Right ventricle myocardium inferior (tissue), 1 donor: ENCODE data around the gene COLGALT1. TPM values are rescaled to one million over a fixed set of nuclear protein-coding genes. Genes with fewer than 3 reads are reported as not detected.
"Not testable (repeated sequence)": the region's sequence is repeated elsewhere in the genome, so short reads cannot be mapped to it uniquely, and the experiment has no call there.

Experiments
- ATAC-seq: fragments of 200-7000 bp; cut with Tn5 transposase; one replicate; pipeline ENCODE4 v1.9.1; 2020; ENCODE audit warnings: mild to moderate bottlenecking, moderate library complexity
- DNase-seq: peaks from one replicate; pipeline ENCODE4 v3.0.0; 2021; ENCODE audit errors: missing footprints
- intact Hi-C: fragments of 100-400 bp; cut with DNase I; formaldehyde crosslinking; loops from one replicate; pipeline ENCODE4 v1.11.0; 2022
- long read RNA-seq: library from polyadenylated mRNA; unstranded; transcript quantifications from one replicate; pipeline ENCODE4 v2.0.0, GENCODE V29; 2021
- total RNA-seq: library from RNA; stranded (reverse); fragmentation: NEBNext Ultra II Directional; extraction: Animal tissue kit (Norgen Biotek cat#: 25700); gene quantifications from one replicate; pipeline ENCODE4 v1.2.1, GENCODE V29; 2021
- donor health status: DM: no; HTN: yes; CAD: no; lungs with severe emphysema.

Gene COLGALT1
- 35.5 TPM for total RNA-seq
- long read RNA-seq, transcript COLGALT1-201 (12 exons, 3,704 nt) = major isoform, 23 of 35 reads
- long read RNA-seq, transcript COLGALT1-202 (2 exons, 2,941 nt) = minor isoform, 6 of 35 reads
- long read RNA-seq, partial matches to known transcripts = 3 of 35 reads
- long read RNA-seq, other reads (novel, unspliced or antisense) = 3 of 35 reads

DNA sequence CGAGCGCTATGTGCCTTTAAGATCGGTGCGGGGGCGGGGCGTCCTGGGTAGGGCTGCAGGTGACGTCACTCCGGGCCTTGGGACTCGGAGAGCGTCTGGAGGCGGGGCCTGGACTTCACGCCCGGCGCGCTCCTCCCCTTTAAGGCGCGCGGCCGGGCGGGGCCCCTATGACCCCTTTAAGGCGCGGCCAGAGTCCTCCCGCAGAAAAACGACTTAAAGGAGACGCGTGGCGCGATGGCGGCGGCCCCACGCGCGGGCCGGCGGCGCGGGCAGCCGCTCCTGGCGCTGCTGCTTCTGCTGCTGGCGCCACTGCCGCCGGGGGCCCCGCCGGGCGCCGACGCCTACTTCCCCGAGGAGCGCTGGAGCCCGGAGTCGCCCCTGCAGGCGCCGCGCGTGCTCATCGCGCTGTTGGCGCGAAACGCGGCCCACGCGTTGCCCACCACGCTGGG is at the start of gene COLGALT1:
Gene COLGALT1, plus strand, starts transcription at position 170 of the 449 bp plus-strand sequence. Its CDS starts 65 bp downstream, at position 235.
- peak; percentile 100 for DNase-seq
- intact Hi-C loops = loop anchor here (5.0 kb wide), 2 partner anchors 43 to 83 kb away; partner anchors contain the start of genes PGLS and SLC27A1

DNA sequence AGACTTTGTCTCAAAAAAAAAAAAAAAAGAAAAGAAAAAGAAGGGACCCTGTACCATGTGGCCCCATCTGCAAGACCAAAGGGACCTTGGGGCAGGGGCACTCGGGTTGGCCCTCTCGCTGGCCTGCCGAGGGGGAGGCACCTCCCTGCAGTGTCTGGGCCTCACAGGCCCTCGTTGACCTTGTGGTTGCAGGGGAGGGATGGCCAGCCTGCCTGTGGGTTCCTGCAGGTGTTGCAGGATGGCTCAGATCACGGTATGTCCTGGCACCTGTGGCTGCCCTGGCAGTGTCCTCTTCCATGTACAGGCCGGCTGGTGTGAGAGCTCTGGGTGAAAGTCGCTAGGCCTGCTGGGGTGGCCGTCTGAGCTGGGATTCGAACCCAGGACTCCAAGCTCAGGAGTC is 48.7 kb upstream of the COLGALT1 start:
- intact Hi-C loops = no loop called here
- ATAC-seq (no peak), DNase-seq (no peak)

More for the DNA sequence above, at the start of gene COLGALT1:
- peak; percentile 97 for ATAC-seq

DNA sequence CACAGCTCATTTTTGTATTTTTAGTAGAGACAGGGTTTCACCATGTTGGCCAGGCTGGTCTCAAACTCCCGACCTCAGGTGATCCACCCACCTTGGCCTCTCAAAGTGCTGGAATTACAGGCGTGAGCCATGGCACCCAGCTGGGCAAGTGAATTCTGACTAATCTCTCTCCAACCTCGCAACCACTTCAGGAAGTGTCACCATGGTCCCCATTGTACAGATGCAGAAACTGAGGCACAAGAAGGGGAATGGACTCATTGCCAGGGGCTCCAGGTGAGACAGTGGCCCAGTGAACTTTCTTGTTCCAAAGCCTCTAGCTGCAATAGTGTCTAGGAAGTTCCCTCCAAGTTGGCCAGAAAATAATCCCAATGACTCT is 46.9 kb upstream of the COLGALT1 start:
- intact Hi-C loops, DNase-seq, ATAC-seq: not testable (repeated sequence)

DNA sequence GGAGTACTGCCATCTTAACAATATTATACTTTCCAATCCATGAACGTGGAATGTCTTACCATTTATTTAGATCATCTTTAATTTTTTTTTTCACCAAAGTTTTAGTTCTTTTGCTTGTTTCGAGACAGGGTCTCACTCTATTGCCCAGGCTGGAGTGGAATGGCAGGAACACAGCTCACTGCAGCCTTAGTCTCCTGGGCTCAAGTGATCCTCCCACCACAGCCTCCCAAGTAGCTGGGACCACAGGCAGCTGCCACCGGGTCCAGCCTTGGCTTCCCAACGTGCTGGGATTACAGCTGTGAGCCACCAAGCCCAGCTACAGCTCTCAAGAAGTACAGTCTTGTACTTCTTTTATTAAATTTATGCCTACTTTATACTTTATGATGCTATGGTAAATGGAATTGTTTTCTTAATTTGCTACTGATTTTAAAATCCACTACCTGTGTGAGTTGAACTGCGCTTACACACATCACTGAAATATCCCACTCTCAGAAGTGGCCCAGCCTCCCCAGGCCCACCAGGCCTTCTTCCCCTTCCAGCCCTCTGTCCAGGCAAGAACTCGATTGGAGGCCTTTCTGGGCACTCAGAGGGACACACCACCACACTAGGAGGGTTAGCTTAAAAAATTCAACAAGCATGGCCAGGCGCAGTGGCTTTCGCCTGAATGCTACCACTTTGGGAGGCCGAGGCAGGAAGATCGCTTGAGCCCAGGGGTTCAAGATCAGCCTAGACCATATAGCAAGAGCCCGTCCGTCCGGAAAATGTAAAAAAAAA is 45.0 kb upstream of the COLGALT1 start:
- ATAC-seq (no peak), DNase-seq (no peak)
- intact Hi-C loops = loop anchor here (5.0 kb wide), 2 partner anchors 43 to 47 kb away; partner anchors contain the start of gene COLGALT1

DNA sequence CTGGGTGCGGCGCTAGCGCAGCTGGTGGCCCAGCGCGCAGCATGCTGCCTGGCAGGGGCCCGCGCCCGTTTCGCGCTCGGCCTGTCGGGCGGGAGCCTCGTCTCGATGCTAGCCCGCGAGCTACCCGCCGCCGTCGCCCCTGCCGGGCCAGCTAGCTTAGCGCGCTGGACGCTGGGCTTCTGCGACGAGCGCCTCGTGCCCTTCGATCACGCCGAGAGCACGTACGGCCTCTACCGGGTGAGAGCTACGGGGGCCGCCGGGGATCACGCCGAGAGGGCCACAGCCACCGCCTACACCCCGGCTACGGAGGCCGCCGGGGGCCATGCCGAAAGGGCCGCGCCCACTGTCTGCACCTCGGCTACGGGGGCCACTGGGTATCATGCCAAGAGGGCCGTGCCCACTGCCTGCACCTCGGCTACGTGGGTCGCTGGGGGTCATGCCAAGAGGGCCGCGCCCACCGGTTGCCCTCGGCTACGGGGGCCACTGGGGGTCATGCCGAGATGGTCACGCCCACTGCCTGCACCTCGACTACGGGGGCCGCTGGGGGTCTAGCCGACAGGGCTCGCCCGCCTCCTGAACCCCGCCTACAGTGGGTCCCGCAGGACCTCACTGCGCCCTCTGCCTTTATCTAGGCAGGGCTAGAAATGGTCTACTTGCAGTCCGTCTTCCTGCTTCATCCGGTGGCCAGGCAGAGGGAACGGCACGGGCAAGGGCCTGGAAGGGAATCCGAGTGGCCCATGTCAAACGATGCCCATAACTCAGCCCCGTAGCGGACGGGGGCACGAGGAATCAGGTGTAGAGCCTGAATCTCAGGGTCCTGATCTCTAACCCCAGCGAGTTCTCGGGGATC is 43.5 kb upstream of the COLGALT1 start:
- DNase-seq = peak; percentile 94
- intact Hi-C loops = loop anchor here (5.0 kb wide), 2 partner anchors 45 kb away; partner anchors contain the start of gene COLGALT1
- ATAC-seq = peak; percentile 82

DNA sequence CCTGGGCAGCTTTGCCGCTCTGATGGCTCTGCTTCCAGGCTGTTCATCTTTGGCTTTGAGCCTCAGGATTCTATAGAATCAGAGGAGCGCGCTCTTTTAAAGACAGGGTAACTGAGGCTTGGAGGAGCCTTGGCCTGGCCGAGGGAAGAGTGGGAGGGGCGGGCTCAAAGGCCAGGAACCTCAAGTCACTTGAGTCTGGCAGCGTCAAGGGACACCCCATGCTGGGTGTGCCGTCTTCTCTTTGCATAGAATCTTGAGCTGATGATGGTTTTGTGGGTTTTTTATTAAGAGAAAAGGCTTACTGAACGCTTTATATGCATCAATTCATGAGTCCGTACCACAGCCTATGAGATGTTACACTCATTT is 42.9 kb upstream of the COLGALT1 start:
- DNase-seq = no peak
- intact Hi-C loops = loop anchor here (5.0 kb wide), 2 partner anchors 45 kb away; partner anchors contain the start of gene COLGALT1

DNA sequence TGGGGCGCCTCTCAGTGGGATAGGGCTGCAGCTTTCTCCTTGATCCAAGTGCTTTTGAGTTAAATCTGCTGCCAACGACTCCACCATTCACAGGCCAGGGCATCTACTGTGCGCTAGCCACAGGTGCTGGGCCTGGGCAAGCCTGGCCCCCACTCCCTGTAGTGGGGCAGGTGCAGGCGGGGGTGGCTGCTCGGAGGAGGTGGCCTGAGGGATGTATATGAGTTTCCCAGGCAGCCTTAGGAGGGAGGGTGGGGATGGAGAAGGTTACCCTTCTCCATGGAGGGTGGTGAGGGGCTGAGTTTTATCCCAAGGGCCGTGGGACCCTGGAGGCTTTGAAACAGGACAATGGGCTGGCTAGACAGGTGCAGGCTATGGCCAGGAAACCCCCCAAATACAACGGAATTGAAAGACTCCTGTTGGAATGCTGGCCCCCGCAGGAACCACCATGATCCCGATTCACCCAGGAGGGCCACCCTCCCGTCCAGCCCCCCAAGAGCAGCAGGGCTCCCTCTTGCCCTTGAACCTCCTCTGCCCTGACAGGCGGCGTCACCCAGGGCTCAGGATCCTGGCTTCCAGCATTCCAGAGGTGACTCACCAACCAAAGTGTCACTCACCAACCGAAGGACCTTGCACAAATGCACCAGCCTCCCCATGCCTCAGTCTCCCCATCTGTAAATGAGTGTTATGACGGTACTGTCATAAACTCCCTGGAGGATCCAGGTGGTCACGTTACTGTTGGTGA is 39.9 kb upstream of the COLGALT1 start:
- intact Hi-C loops = no loop called here
- DNase-seq = no peak
- ATAC-seq = no peak

More for the DNA sequence above, 42.9 kb upstream of the COLGALT1 start:
- no peak for ATAC-seq

DNA sequence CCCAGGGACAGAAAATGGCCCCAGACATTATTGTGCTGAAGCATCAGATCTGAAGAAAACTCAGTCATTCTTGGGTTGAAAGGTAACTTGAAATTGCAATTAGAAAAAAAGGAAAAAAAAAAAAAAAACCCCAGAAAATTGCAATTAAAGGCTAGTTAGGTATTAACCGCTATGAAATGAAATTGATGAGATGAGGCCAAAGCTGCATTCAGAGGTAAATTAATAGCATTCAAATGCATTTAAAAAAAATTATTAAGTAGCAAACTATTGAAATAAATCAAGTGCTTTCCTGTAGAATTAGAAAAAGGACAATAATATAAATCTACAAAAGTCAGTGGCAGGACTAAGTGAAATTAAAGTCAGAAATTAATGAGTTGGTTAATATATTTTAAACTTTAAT is 37.6 kb upstream of the COLGALT1 start:
- ATAC-seq (no peak), DNase-seq (no peak)
- intact Hi-C loops = no loop called here

DNA sequence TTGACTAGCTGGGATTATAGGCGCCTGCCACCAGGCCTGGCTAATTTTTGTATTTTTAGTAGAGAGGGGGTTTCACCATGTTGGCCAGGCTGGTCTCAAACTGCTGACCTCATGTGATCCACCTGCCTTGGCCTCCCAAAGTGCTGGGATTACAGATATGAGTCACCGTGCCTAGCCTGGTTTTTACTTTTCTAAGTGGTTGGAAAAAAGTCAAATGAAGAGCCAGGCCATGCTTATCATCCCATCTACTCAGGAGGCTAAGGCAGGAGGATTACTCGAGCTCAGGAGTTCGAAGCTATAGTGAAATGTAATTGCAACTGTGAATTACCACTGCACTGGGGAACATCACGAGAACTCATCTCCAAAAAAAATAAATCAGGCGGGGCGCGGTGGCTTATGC is 36.8 kb upstream of the COLGALT1 start:
- intact Hi-C loops, DNase-seq, ATAC-seq: not testable (repeated sequence)

DNA sequence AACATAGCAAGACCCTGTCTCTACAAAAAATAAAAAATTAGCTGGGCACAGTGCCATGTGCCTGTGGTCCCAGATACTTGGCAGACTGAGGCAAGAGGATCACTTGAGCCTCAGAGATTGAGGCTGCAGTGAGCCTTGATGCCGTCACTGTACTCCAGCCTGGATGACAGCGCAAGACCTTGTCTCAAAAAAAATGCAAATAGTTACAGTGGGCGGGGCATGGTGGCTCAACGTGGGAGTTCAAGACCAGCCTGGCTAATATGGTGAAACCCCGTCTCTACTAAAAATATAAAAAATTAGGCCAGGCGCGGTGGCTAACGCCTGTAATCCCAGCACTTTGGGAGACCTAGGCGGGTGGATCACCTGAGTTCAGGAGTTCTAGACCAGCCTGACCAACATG is 35.5 kb upstream of the COLGALT1 start:
- ATAC-seq = no peak
- intact Hi-C loops = no loop called here

DNA sequence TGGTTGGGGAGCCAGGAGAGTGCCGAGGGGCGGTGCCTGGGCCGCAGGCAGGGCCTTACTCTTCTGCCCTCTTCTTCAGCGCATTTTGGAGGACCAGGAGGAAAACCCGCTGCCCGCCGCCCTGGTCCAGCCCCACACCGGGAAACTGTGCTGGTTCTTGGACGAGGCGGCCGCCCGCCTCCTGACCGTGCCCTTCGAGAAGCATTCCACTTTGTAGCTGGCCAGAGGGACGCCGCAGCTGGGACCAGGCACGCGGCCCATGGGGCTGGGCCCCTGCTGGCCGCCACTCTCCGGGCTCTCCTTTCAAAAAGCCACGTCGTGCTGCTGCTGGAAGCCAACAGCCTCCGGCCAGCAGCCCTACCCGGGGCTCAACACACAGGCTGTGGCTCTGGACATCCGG is 34.6 kb upstream of the COLGALT1 start:
- DNase-seq (no peak), ATAC-seq (no peak)
- intact Hi-C loops = no loop called here

More for the DNA sequence above, 35.5 kb upstream of the COLGALT1 start:
- no peak for DNase-seq

DNA sequence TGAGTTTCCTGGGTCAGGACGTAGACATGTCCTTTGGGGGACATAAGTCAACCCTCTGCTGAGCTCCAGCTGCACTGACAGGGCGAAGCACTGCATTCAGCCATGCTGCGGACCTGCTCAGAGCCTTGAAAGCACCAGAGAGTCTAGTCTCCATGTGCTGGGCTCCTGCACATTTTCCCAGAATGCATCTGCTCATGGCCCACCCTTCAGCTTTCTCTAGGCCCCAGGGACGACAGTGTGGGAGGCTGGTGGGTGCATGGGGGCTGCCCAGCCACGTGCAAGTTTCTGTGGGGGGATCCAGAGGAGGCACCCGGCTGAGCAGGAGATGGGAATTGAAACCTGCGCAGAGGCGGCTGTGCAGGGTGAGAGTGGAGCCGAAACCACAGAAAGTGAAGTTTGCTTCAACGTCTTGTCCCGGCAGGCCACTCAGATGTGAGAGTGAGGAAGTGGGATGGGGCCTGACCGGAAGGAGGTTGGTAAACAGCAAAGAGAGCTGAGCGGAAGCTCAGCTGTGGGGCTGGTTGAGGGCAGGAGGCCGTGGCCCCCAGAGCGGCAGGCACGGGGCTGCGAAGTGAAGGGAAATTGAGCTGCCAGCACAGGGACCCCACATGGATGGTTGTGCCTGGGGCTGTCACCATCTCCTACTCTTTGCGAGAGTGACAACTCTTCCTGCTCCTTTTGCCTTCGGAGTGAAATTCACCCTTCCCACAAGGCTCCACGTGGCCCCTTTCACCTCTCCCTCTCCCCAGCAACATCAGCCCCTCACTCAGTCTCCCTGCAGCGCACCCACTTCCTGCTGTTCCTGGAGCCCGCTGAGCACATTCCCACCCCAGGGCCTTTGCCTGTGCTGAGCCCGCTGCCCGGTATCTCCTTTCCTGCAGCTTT is 32.2 kb upstream of the COLGALT1 start:
- ATAC-seq = peak; percentile 72

DNA sequence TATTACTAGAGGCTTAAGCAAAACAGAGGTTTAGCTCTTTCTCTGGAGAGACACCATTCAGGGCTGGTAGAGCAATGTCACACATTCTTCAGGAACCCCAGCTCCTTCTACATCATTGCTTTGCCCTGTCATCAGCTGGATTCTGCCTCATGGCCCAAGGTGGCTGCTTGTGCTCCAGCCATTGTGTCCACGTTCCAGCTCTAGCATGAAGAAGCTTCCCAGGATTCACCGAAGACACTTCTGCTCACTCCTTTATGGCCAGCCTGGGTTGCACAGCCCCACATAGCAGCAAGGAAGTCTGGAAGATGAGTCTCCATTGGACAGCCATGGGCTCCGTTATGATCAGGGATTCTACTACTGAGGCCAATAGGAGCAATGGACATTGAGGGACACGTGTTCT is 30.8 kb upstream of the COLGALT1 start:
- DNase-seq (peak; percentile 4), ATAC-seq (no peak)
- intact Hi-C loops = no loop called here

More for the DNA sequence above, 32.2 kb upstream of the COLGALT1 start:
- DNase-seq = peak; percentile 86
- intact Hi-C loops = no loop called here

DNA sequence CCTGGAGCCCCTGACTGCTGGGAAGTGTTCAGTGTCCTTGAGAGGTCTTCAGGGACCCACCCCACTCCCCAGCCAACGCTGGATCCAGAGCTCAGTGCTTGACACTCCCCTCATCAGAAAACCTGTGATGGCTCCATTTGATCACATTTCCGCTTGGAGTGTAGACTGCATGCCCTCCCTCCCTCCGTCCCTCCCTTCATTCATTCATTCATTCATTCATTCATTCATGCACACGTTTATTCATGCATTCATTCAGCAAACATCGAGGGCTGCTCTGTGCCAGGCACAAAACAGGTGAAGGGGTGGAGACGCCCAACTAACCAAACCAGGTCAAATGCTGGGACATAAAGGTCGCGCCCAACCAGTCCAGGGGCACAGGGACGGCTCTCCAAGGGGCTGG is 30.3 kb upstream of the COLGALT1 start:
- no peak for ATAC-seq
- no peak for DNase-seq
- intact Hi-C loops = no loop called here

DNA sequence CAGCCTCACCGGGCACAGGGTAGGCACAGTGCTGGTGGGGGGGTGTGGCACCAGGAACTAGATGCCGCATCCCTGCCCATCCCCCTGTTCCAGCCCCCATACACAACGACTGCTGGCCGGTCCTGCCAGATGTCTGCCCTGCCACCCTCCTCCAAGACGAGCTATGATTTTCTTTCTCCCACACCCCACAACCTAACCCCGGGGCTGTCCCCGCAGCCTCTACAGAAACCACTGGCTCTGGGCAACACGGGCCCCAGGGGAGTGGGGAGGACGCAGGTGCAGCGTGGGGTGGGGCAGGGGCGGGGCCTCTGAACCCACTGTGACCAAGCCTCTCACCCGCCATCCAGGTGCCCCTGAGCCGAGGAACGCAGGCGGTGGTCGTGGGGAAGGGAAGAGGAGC is 28.5 kb upstream of the COLGALT1 start:
- peak; percentile 50 for DNase-seq

DNA sequence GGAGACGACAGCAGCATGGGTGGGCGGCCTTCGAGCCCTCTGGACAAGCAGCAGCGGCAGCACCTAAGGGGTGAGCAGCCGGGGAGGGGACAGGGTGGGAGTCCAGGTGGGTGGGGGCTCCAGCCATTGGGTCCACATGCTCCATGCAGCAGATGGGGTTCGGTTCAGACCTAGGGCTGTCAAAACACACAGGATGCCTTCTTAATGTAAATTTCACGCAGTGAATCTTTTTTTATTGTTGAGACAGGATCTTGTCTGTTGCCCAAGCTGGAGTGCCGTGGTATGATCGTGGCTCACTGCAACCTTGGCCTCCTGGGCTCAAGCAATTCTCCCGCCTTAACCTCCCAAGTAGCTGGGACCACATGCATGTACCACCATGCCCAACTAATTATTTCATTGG is 28.1 kb upstream of the COLGALT1 start:
- DNase-seq (no peak), ATAC-seq (no peak)
- intact Hi-C loops = no loop called here

More for the DNA sequence above, 28.5 kb upstream of the COLGALT1 start:
- no peak for ATAC-seq
- intact Hi-C loops = no loop called here

DNA sequence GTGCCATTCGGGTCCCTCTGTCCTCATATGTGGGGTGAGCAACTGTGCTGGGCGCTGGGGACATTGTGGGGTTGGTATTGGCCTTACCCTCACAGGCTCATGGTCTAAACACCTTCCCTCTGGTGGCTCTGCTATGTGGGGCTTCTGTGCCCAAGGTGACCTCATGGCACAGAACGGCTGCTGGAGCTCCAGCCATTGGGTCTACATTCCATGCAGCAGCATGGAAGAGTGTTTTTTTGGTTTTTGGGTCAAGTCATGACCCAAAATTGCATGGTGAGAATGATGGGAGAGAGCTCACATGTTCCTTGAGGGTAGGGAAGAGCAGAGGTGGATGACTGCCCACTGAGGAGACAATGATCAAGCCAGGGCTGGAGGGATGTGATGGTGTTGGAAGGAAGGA is 26.8 kb upstream of the COLGALT1 start:
- ATAC-seq = no peak
- intact Hi-C loops = no loop called here
- DNase-seq = peak; percentile 22
